ENCODE measurements around the gene SNX1. TPM values are rescaled to one million over a fixed set of nuclear protein-coding genes. Genes with fewer than 3 reads are reported as not detected.

The SNX1 gene
- total and polyA plus RNA-seq, 2 of the 13 experiments (the other 11 are each of a cell fraction or from before 2014, with no cell fraction given): 29.3 to 60.1 TPM

DNA sequence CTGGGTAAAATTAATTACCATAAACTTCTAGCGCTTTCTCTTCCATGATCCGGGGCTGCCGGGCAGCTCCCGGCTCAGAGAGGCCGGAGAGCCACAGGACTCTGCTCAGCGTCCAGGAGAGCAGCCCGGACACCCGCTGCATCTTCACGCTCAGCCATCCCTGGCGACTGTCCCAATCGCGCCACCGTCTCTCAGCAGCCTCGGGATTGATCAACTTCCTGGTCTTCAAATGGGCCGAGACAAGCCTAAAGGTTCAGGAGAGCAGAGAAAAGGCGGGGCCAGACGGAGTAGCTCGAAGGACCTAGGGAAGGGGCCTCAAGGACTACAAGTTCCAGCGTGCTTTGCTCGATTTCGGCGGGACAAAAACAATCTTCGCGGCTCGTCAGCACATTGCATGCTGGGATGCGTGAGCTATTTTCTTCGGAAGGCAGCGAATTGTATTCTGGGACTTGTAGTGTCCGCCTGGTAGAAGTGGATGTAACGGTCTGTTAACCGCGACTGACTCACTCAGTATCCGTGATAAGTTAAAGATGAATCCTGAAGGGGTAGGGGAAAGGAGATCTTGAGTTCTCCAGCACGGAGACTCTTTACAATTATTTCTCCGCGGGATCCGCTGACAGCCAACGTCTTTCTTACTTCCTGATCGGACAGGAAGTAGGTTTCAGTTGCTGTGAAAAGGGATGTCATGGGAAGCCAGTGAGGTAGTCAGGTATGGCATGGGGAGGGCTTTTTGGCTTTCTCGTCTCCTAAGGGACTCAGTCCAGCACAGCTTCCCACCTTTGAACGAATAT is 2.0 kb upstream of the SNX1 start, which contains the start of gene CIAO2A (continued):
- TF ChIP-seq, protein P1, sequence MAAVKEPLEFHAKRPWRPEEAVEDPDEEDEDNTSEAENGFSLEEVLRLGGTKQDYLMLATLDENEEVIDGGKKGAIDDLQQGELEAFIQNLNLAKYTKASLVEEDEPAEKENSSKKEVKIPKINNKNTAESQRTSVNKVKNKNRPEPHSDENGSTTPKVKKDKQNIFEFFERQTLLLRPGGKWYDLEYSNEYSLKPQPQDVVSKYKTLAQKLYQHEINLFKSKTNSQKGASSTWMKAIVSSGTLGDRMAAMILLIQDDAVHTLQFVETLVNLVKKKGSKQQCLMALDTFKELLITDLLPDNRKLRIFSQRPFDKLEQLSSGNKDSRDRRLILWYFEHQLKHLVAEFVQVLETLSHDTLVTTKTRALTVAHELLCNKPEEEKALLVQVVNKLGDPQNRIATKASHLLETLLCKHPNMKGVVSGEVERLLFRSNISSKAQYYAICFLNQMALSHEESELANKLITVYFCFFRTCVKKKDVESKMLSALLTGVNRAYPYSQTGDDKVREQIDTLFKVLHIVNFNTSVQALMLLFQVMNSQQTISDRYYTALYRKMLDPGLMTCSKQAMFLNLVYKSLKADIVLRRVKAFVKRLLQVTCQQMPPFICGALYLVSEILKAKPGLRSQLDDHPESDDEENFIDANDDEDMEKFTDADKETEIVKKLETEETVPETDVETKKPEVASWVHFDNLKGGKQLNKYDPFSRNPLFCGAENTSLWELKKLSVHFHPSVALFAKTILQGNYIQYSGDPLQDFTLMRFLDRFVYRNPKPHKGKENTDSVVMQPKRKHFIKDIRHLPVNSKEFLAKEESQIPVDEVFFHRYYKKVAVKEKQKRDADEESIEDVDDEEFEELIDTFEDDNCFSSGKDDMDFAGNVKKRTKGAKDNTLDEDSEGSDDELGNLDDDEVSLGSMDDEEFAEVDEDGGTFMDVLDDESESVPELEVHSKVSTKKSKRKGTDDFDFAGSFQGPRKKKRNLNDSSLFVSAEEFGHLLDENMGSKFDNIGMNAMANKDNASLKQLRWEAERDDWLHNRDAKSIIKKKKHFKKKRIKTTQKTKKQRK (IDR thresholded peaks at IDR 0.05; ENCODE audit: low read length): no peak
- no peak for TF ChIP-seq REXO4 (CRISPR knock-in tag; IDR thresholded peaks at IDR 0.05; ENCODE audit: borderline replicate concordance)
- no peak for TF ChIP-seq NR3C1 (CRISPR knock-in tag; IDR thresholded peaks at IDR 0.05)
- 0 out of 2 replicates have a peak, but pooled peaks have one; percentile 13 for TF ChIP-seq ZSCAN29 (CRISPR knock-in tag; conservative IDR thresholded peaks at IDR 0.05)
- no peak for TF ChIP-seq HDAC6 (IDR thresholded peaks at IDR 0.05; ENCODE audit: low read depth, low read length)
- TF ChIP-seq ERF (CRISPR knock-in tag; IDR thresholded peaks at IDR 0.05): 0 out of 2 replicates have a peak, but pooled peaks have one; percentile 29
- TF ChIP-seq, protein P2, sequence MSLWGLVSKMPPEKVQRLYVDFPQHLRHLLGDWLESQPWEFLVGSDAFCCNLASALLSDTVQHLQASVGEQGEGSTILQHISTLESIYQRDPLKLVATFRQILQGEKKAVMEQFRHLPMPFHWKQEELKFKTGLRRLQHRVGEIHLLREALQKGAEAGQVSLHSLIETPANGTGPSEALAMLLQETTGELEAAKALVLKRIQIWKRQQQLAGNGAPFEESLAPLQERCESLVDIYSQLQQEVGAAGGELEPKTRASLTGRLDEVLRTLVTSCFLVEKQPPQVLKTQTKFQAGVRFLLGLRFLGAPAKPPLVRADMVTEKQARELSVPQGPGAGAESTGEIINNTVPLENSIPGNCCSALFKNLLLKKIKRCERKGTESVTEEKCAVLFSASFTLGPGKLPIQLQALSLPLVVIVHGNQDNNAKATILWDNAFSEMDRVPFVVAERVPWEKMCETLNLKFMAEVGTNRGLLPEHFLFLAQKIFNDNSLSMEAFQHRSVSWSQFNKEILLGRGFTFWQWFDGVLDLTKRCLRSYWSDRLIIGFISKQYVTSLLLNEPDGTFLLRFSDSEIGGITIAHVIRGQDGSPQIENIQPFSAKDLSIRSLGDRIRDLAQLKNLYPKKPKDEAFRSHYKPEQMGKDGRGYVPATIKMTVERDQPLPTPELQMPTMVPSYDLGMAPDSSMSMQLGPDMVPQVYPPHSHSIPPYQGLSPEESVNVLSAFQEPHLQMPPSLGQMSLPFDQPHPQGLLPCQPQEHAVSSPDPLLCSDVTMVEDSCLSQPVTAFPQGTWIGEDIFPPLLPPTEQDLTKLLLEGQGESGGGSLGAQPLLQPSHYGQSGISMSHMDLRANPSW (CRISPR knock-in tag; IDR thresholded peaks at IDR 0.05; ENCODE audit: borderline replicate concordance): peak; percentile 83
- TF ChIP-seq JUN (CRISPR knock-in tag; IDR thresholded peaks at IDR 0.05): peak; percentile 48; the same call in 1 of the 2 replicates
- TF ChIP-seq YY1 (IDR thresholded peaks at IDR 0.05; ENCODE audit: insufficient read depth, insufficient replicate concordance, low read depth, low read length): peak; percentile 33
- TF ChIP-seq EEA1 (CRISPR knock-in tag; IDR thresholded peaks at IDR 0.05; ENCODE audit: borderline replicate concordance): no peak
- TF ChIP-seq ZNF550 (CRISPR knock-in tag; IDR thresholded peaks at IDR 0.05; ENCODE audit: borderline replicate concordance): no peak; the same call in 1 of the 2 replicates
- no peak for TF ChIP-seq ETV6 (CRISPR knock-in tag; conservative IDR thresholded peaks at IDR 0.05)
- TF ChIP-seq, protein P3, sequence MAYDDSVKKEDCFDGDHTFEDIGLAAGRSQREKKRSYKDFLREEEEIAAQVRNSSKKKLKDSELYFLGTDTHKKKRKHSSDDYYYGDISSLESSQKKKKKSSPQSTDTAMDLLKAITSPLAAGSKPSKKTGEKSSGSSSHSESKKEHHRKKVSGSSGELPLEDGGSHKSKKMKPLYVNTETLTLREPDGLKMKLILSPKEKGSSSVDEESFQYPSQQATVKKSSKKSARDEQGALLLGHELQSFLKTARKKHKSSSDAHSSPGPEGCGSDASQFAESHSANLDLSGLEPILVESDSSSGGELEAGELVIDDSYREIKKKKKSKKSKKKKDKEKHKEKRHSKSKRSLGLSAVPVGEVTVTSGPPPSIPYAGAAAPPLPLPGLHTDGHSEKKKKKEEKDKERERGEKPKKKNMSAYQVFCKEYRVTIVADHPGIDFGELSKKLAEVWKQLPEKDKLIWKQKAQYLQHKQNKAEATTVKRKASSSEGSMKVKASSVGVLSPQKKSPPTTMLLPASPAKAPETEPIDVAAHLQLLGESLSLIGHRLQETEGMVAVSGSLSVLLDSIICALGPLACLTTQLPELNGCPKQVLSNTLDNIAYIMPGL (CRISPR knock-in tag; IDR thresholded peaks at IDR 0.05; ENCODE audit: borderline replicate concordance in 1 of 2, low read depth in 1 of 2): peak in 1 of 2 experiments; percentile 34; a peak in 2 of 4 replicates
- TF ChIP-seq MXD4 (CRISPR knock-in tag; IDR thresholded peaks at IDR 0.05): no peak
- no peak for TF ChIP-seq TCF12 (IDR thresholded peaks at IDR 0.05)
- no peak for TF ChIP-seq TCF12 (CRISPR knock-in tag; IDR thresholded peaks at IDR 0.05)
- TF ChIP-seq HNRNPH1 (optimal IDR thresholded peaks at IDR 0.05; ENCODE audit: low read depth, low read length): no peak
- TF ChIP-seq ZNF335 (CRISPR knock-in tag; IDR thresholded peaks at IDR 0.05): peak; percentile 97
- peak; percentile 66; the same call in 1 of the 2 replicates for TF ChIP-seq ZMYM3 (CRISPR knock-in tag; IDR thresholded peaks at IDR 0.05)
- peak; percentile 98 for TF ChIP-seq THAP11 (CRISPR knock-in tag; IDR thresholded peaks at IDR 0.05)
- TF ChIP-seq ZNF703 (CRISPR knock-in tag; IDR thresholded peaks at IDR 0.05; ENCODE audit: borderline replicate concordance): no peak
- no peak for TF ChIP-seq GTF3A (CRISPR knock-in tag; conservative IDR thresholded peaks at IDR 0.05)

Measured in HepG2 (cell line).